ENCODE measurements around the gene DHX34.

DNA sequence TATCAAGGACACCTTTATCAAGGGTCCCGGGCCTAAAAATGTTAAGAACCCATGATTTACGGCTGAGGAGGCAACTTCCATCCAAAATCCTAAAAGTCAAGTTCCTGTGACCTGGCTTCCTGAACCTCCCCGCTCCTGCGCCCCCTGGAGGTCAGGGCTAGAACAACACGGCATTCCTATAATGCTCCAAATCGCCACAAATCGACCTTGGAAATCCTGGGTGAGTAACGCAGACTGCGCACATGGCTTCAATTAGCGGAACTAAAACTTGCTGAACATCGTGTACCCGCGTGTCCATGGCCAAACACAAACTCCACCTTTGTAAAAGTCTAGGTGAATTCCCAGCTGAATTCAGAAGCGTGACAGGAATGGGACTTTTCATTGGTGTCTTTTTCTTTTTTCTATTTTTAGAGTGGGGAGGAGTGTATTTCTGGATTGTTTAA, 43.8 kb upstream of the DHX34 start:
- TF ChIP-seq, protein P1, sequence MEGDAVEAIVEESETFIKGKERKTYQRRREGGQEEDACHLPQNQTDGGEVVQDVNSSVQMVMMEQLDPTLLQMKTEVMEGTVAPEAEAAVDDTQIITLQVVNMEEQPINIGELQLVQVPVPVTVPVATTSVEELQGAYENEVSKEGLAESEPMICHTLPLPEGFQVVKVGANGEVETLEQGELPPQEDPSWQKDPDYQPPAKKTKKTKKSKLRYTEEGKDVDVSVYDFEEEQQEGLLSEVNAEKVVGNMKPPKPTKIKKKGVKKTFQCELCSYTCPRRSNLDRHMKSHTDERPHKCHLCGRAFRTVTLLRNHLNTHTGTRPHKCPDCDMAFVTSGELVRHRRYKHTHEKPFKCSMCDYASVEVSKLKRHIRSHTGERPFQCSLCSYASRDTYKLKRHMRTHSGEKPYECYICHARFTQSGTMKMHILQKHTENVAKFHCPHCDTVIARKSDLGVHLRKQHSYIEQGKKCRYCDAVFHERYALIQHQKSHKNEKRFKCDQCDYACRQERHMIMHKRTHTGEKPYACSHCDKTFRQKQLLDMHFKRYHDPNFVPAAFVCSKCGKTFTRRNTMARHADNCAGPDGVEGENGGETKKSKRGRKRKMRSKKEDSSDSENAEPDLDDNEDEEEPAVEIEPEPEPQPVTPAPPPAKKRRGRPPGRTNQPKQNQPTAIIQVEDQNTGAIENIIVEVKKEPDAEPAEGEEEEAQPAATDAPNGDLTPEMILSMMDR (IDR thresholded peaks at IDR 0.05; ENCODE audit: low read depth, low read length, poor library complexity, severe bottlenecking) = peak; percentile 98
- TF ChIP-seq EZH2phosphoT487 (IDR thresholded peaks at IDR 0.05; ENCODE audit: borderline replicate concordance, low read length) = no peak
